GM13976 (cell line): ENCODE results near the gene PTPRO.
A peak's percentile ranks its signal among the peaks of the same experiment; 100 is the strongest.

Experiments used
- DNase-seq: peaks from one replicate; pipeline ENCODE4 v3.0.0; 2012; ENCODE audit warnings: low spot score
- CTCF ChIP-seq: IDR thresholded peaks from 2 replicates; pipeline ENCODE4 v1.5.1; 2012; ENCODE audit warnings: borderline replicate concordance, mild to moderate bottlenecking; ENCODE audit not compliant: insufficient read depth; ENCODE audit errors: extremely low read depth, missing control alignments, control extremely low read depth
- in situ Hi-C: fragments of 300-500 bp; cut with MboI; formaldehyde crosslinking; loops from one replicate; pipeline ENCODE4 v1.12.0; 2022; ENCODE audit warnings: low sequenced_read_pairs, mixed read lengths, inconsistent platforms; ENCODE audit not compliant: unreplicated experiment

Gene PTPRO

GRCh38 chr12:15494329-15495046, 172.2 kb downstream of the PTPRO start:
- DNase-seq, result peak; percentile 21
- TF ChIP-seq CTCF, result no peak
- in situ Hi-C loops, result no loop called here

GRCh38 chr12:15495746-15496145, 173.4 kb downstream of the PTPRO start:
- no peak for TF ChIP-seq CTCF
- DNase-seq, result no peak
- in situ Hi-C loops, result no loop called here

GRCh38 chr12:15496738-15497137, 174.4 kb downstream of the PTPRO start:
- TF ChIP-seq CTCF, result no peak
- no peak for DNase-seq
- in situ Hi-C loops, result no loop called here

- in situ Hi-C loops, result no loop called here
- TF ChIP-seq CTCF, result no peak
- DNase-seq, result no peak
These were observed 175.5 kb downstream of the PTPRO start for GRCh38 chr12:15497671-15498292.

- in situ Hi-C loops, result no loop called here
- TF ChIP-seq CTCF, result no peak
- no peak for DNase-seq
These were observed 179.9 kb downstream of the PTPRO start for GRCh38 chr12:15502211-15502610.

- no peak for TF ChIP-seq CTCF
- no peak for DNase-seq
- in situ Hi-C loops, result no loop called here
These were observed 183.3 kb downstream of the PTPRO start for GRCh38 chr12:15505616-15506015.

GRCh38 chr12:15515010-15515409, 192.7 kb downstream of the PTPRO start:
- no peak for DNase-seq
- no peak for TF ChIP-seq CTCF
- in situ Hi-C loops, result no loop called here
